T1000 (cell line): ENCODE results near the gene TENM4.

Source experiments
- DNase-seq: peaks from one replicate; lab custom pipeline; 2025; ENCODE audit warnings: mixed read lengths; lab: John Stamatoyannopoulos, UW

Gene TENM4

DNA sequence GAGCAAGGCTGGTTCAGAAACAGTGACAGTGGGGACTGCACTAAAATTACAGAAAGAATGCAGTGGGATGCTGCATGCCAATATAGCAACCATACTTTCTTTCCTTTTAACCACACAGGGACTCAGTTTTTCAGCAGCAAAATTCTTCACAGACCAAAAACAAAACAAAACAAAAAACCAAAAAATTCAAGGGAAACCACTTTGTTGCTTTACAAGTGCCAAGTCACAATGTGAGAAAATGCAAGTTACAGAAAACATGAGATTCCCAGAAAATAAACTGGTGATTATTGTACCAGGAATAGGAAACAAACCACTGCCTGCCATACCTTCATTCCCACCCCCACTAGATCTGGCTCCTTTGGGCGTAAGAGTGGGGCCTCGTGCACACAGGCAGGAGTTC is 52.6 kb downstream of the TENM4 start:
- DNase-seq, result no peak

DNA sequence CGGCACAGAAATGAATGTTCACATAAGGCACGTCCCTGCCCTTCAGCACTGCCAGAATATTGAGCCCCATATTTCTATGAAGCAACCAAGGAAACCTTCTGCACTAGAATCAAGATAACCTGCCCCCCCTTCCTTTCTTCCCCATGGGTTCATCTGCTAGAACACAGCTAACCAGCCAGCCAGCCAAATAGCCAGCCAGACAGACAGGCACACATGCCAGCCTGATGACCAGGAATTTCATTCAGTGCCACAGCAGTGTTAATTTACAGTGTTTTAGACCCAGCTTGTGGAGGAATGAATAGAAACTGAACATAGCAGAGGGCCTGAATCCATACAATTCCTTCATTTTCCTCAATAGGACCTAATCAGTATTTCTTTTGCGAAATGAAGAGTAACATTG is 57.0 kb downstream of the TENM4 start:
- DNase-seq, result no peak

DNA sequence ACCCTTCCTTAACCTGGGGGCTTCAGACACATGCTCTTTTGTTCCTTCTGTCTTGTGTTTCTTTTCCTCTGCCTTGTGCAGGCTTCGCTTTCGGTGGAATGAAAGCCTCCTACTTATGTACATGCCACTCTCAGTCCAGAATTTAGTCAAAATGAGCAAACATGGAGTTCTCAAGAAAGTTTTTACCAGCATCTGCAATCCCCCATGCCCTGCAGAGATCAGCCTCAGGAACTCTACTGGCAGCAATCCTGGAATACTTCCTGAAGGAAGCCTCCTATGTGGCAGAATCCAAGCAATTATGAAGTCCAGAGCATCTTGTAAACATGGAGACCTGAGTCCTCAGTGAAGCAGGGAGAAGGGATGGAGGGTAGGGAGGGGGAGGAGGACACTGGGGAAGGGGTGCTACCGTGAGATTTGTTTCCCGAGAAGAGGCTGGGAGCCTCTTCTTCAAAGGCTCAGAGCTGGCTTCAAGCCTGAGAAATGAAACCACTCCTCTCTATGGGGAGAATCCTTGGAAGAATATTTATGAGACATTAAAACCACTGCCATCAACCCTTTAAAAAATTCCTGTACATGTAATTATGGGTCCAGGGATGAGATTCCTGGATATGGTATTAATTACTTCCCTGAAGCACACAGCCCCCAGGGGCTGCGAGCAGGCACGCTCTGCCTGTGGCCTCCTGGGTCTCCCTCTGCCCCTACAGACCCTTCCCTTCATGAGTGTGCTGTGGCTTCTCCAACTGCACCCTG is 58.4 kb downstream of the TENM4 start:
- DNase-seq, result no peak

DNA sequence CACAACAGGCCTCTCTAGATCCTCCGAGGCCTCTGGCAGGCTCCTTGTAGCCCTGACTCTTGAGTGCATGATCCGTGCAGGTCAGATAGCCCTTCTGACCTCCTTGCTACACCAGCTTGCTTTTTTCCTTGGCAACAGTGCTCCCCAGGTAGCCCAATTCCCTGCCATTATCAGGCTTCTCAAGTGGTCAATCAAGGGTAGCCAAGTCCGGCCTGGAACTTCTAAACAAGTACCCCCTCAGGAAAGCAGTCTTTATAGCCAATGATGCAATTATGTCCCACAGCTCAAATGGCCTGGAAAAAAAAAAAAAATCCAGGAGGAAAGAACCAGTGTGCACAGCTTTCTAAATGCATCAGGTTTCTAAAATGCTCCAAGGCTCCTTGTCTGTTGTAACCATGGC is 59.8 kb downstream of the TENM4 start:
- no peak for DNase-seq

DNA sequence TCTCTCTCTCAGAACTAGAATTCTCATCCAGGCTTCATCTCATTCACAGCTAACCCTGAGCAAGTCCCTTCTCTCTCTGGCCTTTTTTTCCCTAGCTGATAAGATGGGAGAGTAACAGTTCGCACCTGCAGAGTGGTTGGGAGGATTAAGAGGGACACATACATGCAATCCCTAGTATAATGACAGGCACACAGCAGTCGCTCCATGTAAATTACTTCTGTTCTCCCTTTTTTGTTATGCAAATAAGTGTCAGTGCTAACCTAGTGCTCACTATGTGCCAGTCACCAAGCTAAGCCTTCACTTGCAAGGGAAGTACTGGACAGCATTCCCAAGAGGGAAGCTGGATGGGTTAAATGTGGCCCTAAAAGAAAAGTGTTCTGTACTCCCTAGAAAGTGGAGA is 63.4 kb downstream of the TENM4 start:
- no peak for DNase-seq

DNA sequence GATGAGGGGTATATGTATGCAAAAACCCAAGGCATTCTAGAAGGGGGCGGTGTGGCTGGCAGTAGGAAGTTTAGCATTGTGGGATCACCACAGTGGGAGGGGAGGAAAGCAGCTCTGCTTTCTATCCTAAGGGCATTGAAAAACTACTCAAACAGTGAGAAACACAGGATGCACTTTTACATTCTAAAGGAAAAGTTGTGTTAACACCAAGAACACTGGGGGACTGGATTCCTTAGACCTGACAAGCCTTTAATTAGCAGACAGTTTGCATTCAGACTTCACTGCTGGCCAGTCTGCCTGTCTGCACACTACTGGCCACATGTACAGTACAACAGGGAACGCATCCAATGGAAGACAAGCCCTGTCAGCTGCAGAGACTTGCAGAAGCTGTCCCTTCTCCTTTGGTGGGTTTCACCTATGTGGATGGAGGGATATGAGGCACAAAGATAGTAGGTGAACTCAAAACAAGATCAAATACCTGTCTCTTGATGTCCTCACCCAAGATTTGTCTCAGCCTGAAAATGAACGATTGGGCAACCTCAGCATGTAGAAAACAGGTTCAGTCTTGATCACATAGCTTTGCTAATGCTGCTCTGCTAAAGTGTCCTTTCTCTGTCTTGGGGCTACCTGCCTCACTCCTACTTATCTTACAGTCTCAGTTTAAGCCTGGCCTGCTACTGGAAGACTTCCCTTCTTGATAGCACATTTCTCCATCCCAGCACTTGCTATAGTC is 64.8 kb downstream of the TENM4 start:
- no peak for DNase-seq

DNA sequence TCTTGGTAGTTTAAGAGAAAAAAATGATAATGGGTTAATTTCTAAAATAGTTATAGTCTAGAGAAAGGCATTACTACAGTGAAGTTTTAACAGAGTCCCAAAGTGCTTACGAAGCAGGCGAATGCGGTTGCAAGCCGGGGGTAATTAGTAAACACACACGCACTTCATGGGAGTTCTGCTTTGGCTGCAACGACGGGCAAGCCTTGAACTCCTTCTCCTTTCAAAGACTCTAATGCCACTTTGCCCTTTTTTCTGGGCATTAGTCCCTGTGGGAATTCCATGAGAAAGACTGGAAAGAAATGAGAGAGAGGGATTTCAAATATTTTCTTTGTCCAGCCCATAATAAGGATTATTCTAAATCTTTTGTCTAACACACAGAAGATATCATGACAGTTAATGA is 66.1 kb downstream of the TENM4 start:
- DNase-seq, result no peak

DNA sequence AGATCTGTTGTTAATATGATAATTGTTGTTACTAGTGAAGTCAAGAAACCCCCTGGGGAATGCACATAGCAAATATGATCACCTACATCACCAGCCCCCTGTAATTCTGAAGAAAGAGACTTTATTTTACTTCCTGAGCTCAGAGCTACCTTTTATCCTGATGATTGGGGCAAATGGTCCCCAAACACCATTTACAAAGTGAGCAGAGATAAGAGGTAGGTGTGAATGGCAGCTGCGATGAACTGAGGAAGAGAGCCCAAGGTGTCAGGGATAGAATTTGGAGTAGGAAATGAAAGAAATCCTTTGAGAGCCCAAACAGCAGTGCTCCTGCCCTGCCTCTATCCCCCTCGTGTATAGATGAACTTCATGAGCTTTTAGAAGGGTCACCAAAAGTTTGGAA is 69.1 kb downstream of the TENM4 start:
- no peak for DNase-seq

DNA sequence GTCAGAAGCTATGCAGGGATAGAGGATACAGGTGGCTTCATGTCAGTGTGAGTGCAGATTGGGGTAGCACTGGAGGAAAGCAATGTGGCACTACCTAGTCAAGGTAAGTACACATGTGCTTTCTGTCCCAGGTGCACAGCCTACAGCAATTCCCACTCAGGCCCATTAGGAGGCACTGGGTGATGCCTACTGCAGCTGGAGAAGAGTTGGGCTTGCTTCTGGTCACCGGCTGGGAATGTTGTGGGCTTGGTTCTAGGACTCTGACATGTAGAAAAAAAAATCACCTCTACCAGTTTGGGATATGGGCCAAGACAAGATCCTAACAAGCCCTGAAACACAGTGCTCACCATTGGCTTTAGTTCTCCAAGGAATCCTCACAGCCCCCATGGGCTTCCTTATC is 69.7 kb downstream of the TENM4 start:
- no peak for DNase-seq

DNA sequence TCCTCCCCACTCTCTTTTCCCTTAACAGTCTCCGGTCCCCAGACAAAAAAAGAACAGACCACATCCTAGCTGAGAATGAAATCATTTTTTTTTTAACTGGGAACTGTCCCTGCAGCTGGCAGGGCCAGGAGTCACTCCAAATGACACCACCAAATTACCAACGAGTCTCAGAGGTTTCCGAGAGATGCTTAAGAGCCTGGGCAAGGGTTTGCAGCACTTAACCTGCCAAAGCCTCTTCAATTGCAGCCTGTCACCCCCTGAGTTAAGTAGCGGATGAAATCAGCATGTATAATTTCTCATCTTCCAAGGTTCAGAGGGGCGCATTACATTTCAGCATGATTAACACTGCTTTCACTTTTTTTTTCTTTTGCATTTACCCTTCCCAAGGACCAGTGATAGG is 71.8 kb downstream of the TENM4 start:
- DNase-seq, result no peak

DNA sequence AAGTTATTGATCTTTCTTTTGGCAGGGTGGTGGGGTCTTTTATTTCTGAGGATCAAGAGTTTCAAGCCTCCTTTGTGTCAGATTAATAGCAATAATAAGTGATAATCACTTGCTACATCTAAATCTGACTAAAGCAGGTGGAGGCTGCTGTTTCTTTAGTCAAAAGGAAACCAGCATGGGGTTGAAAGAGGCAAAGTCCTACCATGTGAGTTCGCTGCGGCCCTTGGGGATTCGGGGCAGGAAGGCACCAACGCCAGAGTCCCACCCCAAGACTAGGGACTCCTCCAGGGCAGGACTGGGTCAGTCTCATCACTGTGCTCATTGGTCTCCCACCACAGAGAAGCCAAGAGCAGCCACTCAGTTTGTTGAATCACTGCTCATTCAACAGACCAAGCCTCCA is 73.0 kb downstream of the TENM4 start:
- DNase-seq, result no peak

DNA sequence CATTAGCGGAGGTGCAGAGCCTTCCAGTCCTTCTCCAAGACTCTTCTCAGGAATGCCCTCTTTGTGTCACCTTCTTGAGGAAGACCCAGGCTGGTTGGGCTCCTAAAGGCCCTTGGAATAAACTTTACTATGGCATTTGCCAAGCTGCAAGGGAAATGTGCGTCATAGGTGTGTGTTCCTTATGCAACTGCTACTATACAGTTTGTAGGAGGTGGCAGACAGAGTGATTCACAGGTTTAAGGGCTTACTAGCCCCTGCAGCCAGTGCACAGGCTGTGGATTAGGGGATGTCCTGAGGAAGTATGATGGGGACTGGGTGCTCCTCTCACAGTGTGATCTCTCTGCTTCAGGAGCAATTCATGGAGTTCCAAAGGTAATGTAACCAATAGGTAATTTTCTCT is 74.6 kb downstream of the TENM4 start:
- no peak for DNase-seq

DNA sequence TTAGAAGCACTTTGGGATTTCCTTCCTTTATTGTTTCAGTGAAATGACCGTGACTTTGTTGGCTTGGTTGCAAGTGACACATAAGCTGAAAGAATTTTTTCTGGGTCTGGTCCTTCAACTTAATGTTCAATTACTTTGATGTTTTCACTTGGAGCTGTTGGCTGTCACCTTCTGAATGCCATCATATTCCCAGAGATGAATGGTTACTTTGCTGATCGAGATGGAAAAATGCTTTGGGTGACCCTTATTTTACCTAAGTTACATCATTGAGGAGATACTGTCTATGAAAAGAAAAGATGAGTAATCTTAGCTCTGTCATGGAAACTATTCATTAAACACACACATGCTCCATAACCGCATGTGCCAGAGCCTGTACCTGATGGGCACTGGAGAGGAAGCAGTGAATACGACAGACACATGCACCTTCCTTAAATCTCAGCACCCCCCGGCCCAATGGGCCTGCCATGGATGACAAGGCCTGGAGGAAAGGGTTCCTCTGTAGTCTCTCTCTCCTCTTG is 76.9 kb downstream of the TENM4 start:
- DNase-seq, result no peak

DNA sequence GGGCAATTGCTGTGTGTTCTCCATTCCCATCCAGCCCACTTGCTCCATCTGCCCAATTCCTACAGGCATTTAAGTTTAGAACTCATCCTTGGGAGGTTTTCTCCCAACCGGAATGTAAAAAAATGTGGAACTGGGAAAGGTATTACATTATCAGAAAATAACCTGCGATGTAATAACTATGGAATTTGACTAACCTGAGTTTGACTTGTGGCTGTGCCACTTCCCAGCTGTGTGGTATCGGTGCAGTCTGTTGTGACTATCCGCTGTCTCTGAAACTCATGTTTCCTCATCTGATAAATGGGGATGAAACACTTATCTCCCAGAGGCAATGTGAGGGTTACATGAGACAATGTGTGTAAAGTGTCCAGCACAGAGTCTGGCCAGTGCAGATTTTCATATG is 77.6 kb downstream of the TENM4 start:
- DNase-seq, result no peak

DNA sequence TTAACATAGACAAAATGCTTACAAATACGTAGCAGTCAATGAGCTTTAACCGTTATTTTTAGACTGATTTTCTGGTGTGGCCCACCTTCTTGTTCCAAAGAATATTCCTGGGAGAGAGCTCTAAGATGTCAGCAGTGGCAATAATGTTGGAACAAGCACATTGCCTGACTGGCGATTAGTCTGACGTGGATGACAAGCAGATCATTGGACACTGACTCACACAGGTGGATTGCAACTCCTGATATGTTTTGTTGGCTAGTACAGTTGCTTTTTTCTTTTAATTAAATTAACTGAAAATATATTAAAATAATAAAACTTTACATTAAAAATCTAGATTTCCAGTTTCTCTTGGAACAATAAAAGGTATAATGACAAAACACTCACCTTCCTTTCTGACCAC is 78.0 kb downstream of the TENM4 start:
- DNase-seq, result no peak

DNA sequence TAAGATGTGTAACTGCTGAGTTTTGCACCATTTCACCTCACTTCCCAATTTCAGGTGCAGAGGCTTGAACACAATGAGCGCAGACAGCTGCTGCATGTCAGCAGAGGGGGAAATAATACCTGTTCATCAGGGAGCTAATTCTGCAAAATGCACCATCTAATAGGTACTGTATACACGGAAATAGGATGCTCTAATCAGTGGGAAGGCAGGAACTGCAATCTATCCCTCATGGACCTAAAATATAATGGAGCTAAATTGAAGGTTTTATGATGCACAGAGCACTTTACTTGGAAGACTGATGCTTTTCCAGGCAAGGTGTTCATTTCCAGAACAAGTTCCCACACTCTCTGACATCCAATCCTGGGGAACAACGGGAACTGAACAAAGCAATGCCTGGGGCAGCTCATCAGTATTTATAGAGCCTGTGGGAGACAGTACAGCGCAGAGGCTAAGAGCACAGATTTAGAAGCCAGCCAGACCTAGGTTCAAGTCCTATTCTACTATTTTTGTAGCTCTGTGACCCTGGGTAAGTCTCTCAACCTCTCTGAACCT is 78.5 kb downstream of the TENM4 start:
- DNase-seq, result no peak

DNA sequence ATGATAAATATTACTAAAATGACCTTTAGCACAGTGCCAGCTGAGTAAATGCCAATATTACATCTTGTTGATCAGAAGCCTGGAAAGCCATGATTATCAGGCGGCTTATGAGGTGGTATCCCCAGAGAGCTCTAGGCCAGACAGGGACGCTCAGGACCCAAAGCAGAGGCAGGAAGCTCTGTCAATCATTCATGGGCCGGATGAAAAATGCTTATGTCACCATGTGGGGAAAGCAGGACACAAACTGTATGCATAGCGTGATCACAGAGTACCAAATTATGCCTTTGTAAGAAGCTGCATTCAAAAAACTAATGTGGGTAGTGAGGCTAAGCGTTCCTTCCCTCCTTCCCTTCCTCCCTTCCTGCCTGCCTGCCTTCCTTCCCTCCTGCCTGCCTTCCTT is 82.6 kb downstream of the TENM4 start:
- DNase-seq, result no peak

DNA sequence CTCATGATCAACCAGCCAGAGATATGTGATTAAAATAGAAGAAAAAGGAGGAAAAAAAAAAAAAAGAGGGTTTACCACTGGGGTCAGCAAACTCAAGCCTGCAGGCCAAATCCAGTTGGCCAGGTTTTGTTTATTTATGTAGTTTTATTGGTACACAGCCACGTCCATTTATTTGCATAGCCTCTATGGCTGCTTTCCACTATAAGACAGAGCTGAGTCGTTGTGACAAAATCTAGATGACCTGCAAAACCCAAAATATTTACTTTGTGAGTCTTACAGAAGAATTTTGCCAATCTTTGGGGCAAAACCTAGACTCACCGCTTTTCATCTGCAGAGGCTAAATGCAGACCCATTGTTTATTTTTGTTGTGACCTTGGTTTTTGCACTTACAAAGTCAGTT is 87.1 kb downstream of the TENM4 start:
- no peak for DNase-seq

DNA sequence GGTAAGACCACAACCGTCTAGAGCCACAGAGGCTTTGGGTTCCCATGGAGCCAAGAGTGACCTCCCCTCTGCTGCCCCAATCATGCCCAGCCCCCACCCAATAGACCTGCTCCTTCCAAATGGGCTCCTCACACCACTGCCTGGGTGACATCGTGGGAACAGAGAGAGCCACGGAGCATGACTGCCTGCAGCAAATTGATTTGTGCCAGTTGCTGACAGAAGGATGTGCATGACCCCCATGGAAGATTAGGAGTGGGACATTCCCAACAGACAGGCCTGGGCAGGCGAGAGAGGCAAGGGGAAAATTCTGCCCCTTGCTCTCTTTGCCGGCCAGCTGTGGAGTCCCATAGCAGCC is 88.5 kb downstream of the TENM4 start:
- no peak for DNase-seq

DNA sequence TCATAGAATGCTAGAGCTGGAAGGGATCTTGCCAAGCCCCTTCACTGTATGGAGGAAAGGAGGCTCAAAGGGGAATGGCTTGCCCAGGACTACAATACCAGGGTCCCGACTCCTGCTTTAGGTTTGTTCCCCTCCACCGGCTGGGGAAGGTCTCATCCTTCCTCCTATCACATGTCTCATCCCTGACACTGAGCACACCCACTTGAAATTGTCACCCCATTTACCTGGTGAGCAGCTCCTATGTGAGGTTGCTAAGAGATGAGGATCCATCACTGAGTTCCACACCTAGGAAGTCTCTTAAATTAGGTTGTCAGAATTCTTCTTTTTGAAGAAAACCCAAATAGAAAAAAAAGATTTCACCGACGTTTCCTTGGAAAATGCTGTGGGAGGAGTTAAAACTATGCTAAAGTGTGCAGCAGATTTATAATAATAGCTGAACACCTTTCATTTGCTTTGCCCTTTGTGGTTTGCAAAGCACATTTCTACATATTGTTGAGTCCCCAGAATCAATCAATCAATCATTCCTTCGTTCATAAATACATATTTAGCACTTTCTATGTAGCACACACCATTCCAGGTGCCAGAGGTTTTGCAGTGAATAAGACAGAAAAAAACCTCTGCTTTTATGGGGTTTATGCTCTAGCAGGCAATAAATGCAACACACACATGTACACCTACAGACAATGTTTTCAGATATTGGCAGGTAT is 91.7 kb downstream of the TENM4 start:
- DNase-seq, result no peak

DNA sequence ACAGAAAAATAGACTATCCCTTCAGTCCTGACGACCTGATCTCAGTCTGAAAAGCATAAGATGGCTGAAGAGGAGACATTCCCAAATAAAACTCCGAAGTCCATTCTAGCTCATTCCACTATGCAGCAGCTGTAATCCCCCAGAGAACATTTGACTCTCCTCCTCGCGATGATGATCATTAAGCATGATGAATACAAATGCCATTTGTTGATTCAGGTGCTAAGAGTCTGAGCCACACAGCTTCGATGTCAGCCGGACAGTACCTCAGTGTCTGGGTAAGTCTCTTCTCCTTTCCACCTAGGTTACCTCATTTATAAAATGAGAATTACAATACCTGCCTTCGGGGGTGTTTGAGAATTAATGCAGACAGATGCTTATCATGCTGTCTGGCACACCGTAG is 94.8 kb downstream of the TENM4 start:
- no peak for DNase-seq

DNA sequence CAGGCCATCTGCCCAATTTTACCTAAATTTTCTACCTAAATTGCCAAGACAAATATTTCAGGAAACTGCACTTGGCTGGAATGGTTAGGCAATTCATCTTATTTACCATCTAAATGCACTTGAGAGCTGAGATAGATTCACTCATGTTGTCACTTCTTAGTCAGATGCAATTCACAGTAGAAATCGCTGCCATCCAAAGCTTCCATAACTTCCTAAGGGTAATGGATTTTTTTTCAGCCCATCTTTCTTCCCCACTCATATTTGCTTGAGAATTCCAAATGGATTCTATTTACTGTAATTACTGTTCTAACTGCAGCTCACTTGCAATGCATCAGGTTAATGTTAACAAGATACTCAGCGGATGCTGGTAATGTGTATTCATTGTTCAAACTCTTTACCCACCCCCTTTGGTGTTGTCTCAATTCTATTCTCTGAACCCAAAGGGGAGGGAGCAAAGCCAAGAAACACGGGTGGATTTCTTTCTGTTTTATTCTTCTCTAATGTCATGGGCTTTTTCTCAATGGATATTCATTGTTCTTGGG is 96.0 kb downstream of the TENM4 start:
- no peak for DNase-seq

DNA sequence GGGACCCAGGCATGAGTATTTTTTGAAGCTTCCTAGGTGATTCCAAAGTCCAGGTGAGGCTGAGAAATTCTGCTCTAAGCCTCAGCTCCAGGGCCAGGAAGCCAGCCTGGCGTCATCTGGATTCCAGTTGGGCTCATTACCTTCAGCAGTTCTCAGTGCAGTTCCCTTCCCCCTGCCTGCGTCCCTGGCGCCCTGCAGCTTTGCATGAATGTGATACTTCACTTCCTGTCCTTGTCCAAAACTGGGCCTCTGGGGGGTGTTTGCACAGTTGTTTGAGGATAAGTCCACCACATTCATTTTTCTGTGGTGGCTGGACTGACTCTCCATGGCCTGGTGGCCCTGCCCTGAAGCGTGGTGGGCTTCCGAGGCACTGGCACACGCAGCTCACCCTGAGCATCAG is 98.1 kb downstream of the TENM4 start:
- peak; percentile 2 for DNase-seq
